B cell (primary cell): ENCODE measurements around the gene SYTL4. TPM values are rescaled to one million over a fixed set of nuclear protein-coding genes. Genes with fewer than 3 reads are reported as not detected.

Source experiments
- ATAC-seq: fragments of 200-7000 bp; cut with Tn5 transposase; one replicate; pipeline ENCODE4 v1.10.0; 2021; ENCODE audit warnings: low read depth, mild to moderate bottlenecking, moderate number of reproducible peaks, moderate library complexity
- CTCF ChIA-PET: fragments of 350-600 bp; sonication (Branson Sonifier 250); formaldehyde crosslinking; loops from one replicate; lab custom pipeline; 2021; ENCODE audit warnings: antibody characterized with exemption, inconsistent platforms; lab: Charles Lee
- POLR2A ChIA-PET: fragments of 350-600 bp; sonication (Branson Sonifier 250); formaldehyde crosslinking; loops from one replicate; lab custom pipeline; 2021; ENCODE audit warnings: antibody characterized with exemption; lab: Charles Lee
- DNase-seq: peaks from one replicate; pipeline ENCODE4 v3.0.0; 2013
- H2AFZ ChIP-seq: 2 replicates; pipeline ENCODE4 v1.6.1; 2012; ENCODE audit warnings: mild to moderate bottlenecking, low read depth, low read length; ENCODE audit not compliant: insufficient read depth, poor library complexity, severe bottlenecking
- H3K27ac ChIP-seq, 2 donors: 1 replicate in 1 of 2; 2 replicates in 1 of 2; pipeline ENCODE4 v1.5.1; 2012 to 2013; ENCODE audit warnings: low read length in 2 of 2, mild to moderate bottlenecking in 2 of 2, moderate library complexity in 1 of 2
- H3K27me3 ChIP-seq, 4 experiments: fragments of 200-600 bp in 1 of 4; sonication (generic) in 1 of 4; replicated peaks in 1 of 4; 1 replicate in 2 of 4; 2 replicates in 2 of 4; pipeline versions ENCODE4 v1.6.1 to v1.7.0; 2013 to 2016; ENCODE audit warnings: low read length in 3 of 4, mild to moderate bottlenecking in 2 of 4, mixed read lengths in 1 of 4, moderate library complexity in 1 of 4; ENCODE audit not compliant: insufficient read depth in 4 of 4, control insufficient read depth in 3 of 4; ENCODE audit errors: control extremely low read depth in 1 of 4
- H3K36me3 ChIP-seq, 2 experiments: replicated peaks in 1 of 2; 1 replicate in 1 of 2; 2 replicates in 1 of 2; pipeline versions ENCODE4 v1.6.1 to v1.7.1; 2013; ENCODE audit warnings: low read length in 1 of 2; ENCODE audit not compliant: insufficient read depth in 2 of 2, control insufficient read depth in 1 of 2; ENCODE audit errors: control extremely low read depth in 1 of 2, extremely low read depth in 1 of 2
- H3K4me1 ChIP-seq, 2 donors: fragments of 200-600 bp in 1 of 2; sonication (generic) in 1 of 2; 1 replicate in 1 of 2; 2 replicates in 1 of 2; pipeline versions ENCODE4 v1.5.1 to v1.6.1; 2013 to 2017; ENCODE audit warnings: low read length in 2 of 2; ENCODE audit not compliant: control insufficient read depth in 2 of 2, insufficient read depth in 2 of 2
- H3K4me2 ChIP-seq: replicated peaks from 2 replicates; pipeline ENCODE3; 2012; ENCODE audit warnings: mild to moderate bottlenecking, low read depth, low read length; ENCODE audit not compliant: poor library complexity, severe bottlenecking
- H3K4me3 ChIP-seq, 5 experiments: fragments of 200-600 bp in 1 of 5; sonication (generic) in 1 of 5; 1 replicate in 3 of 5; 2 replicates in 2 of 5; pipeline versions ENCODE4 v1.5.1 to v1.7.0; 2011 to 2016; ENCODE audit warnings: low read length in 4 of 5, mild to moderate bottlenecking in 4 of 5, low read depth in 2 of 5, control low read depth in 1 of 5, moderate library complexity in 1 of 5; ENCODE audit not compliant: insufficient read depth in 1 of 5; ENCODE audit errors: control extremely low read depth in 1 of 5, extremely low read depth in 1 of 5
- H3K79me2 ChIP-seq: fragments of 200-600 bp; sonication (generic); one replicate; pipeline ENCODE4 v1.6.0; 2016; ENCODE audit warnings: low read length; ENCODE audit not compliant: control insufficient read depth, insufficient read depth
- H3K9ac ChIP-seq: fragments of 200-600 bp; sonication (generic); 2 replicates; pipeline ENCODE4 v1.6.1; 2017; ENCODE audit warnings: mild to moderate bottlenecking, low read length, moderate library complexity
- H3K9me3 ChIP-seq, 3 donors: one replicate each; pipeline versions ENCODE4 v1.6.1 to v1.7.1; 2013; ENCODE audit warnings: low read length in 2 of 3; ENCODE audit not compliant: control insufficient read depth in 2 of 3, insufficient read depth in 1 of 3; ENCODE audit errors: control extremely low read depth in 1 of 3
- H4K20me1 ChIP-seq: 2 replicates; pipeline ENCODE4 v1.6.0; 2012; ENCODE audit warnings: mild to moderate bottlenecking, low read length; ENCODE audit not compliant: insufficient read depth, control insufficient read depth, poor library complexity, severe bottlenecking
- H3K27ac Mint-ChIP-seq: one replicate; pipeline ENCODE4 v1.8.0; 2021; ENCODE audit warnings: mixed read lengths
- H3K27me3 Mint-ChIP-seq: one replicate; pipeline ENCODE4 v1.8.0; 2021; ENCODE audit warnings: mixed read lengths
- H3K4me1 Mint-ChIP-seq: one replicate; pipeline ENCODE4 v1.8.0; 2021; ENCODE audit warnings: mixed read lengths
- H3K4me3 Mint-ChIP-seq: one replicate; pipeline ENCODE4 v1.8.0; 2021; ENCODE audit warnings: mixed read lengths
- H3K9me3 Mint-ChIP-seq: one replicate; pipeline ENCODE4 v1.8.0; 2022; ENCODE audit warnings: mixed read lengths; ENCODE audit not compliant: insufficient read depth
- CTCF ChIP-seq: fragments of 200-600 bp; IDR thresholded peaks from one replicate; pipeline ENCODE4 v1.8.0; 2022; ENCODE audit warnings: antibody characterized with exemption, mild to moderate bottlenecking
- EZH2 ChIP-seq: IDR thresholded peaks from 2 replicates; pipeline ENCODE4 v1.6.1; 2012; ENCODE audit warnings: borderline replicate concordance, low read depth, mild to moderate bottlenecking, moderate library complexity, low read length; ENCODE audit not compliant: insufficient read depth, poor library complexity, severe bottlenecking
- WGBS: methylation state at CpG from one replicate; pipeline ENCODE4 v1.1.5; 2013; ENCODE audit warnings: missing lambda C conversion rate; ENCODE audit not compliant: insufficient coverage; 5-methylcytosine and 5-hydroxymethylcytosine counted together
- intact Hi-C: fragments of 100-400 bp; cut with micrococcal nuclease; formaldehyde crosslinking; loops from one replicate; pipeline ENCODE4 v1.10.0; 2022
- polyA plus RNA-seq: library from polyadenylated mRNA; depleted of rRNA; stranded (reverse); fragments of >200 nt; gene quantifications from 2 replicates; pipeline ENCODE4 v1.2.3, GENCODE V29; 2012
- total RNA-seq, 2 donors: library from RNA; stranded (reverse); fragments of 120-200 nt in 1 of 2; gene quantifications; 1 replicate in 1 of 2; 2 replicates in 1 of 2; pipeline versions ENCODE4 v1.2.3 to v1.2.4, GENCODE V29; 2013 to 2022

Gene SYTL4
- total and polyA plus RNA-seq, 2 donors (not counting 1 experiment from before 2014, with no cell fraction given), result 0.16 TPM; not detected in 1

DNA sequence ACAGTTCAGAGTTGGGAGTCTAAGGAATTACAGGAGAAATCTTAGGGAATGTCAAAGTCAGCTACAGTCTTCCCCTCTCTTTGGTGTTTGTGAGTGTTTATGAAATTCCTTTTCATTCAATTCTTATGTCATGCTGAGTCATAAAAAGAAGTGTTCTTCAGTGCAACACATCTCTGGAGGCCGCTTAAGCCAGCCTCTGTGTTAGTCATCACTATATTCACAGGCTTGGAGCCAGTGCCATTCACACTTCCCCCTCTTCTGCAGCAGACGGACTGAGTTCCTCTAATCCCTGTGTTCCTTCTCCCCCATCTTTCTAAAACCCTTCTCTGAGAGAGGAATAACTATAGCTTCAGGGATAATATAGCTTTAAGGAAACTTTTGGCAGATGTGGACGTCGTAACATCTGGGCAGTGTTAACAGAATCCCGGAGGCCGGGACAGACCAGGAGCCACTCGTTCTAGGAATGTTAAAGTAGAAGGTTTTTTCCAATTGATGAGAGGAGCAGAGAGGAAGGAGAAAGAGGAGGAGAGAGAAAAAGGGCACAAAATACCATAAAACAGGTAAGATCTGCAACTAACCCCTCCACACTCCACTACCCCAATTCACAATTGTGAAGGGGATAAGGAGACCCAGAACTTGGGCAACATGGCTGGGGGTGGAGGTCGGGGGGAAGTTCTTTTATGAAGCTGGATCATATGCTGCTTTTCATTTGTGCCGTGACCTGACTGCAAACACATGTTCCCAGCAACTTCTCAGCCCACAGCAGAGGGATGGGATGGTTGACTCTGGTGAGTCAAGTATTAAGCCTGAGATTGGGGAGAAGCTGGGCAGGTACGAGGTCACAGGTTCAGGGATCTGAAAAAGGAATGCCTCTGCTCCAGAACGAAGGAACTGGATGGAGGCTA, 87.7 kb downstream of the SYTL4 start, which contains the start of gene SRPX2:
TSS of gene SRPX2 (plus strand) at position 244 of the 905 bp plus-strand sequence. CDS start 2,124 bp downstream, outside the sequence.
- H3K79me2 ChIP-seq, result no peaks in the 10 kb centered on the region
- ChIA-PET POLR2A (no interaction called here), CTCF (no interaction called here)
- no peaks in the 10 kb centered on the region for H4K20me1 ChIP-seq
- intact Hi-C loops, result no loop called here
- H3K27me3 ChIP-seq, result peaks cover 0 to 11% (median 7%) of the 10 kb centered on the region in 4 experiments
- H3K4me3 ChIP-seq, result no peak within 1 kb of the TSS
- H3K9ac ChIP-seq, result no peak within 1 kb of the TSS
- 33% methylated on average over 1 of the region's 11 CpGs for WGBS
- no peak for DNase-seq
- H3K9me3 Mint-ChIP-seq, result no peaks in the 10 kb centered on the region
- peaks cover 42% of the 10 kb centered on the region for H3K27me3 Mint-ChIP-seq
- H3K9me3 ChIP-seq, result no peaks in the 10 kb centered on the region
- no peaks in the 10 kb centered on the region for H3K4me1 Mint-ChIP-seq
- no peak within 1 kb of the TSS for H3K4me3 Mint-ChIP-seq
- H3K4me2 ChIP-seq, result no peak within 1 kb of the TSS
- H3K27ac ChIP-seq, result no peak within 1 kb of the TSS
- ATAC-seq, result no peak
- no peak within 1 kb of the TSS for H3K27ac Mint-ChIP-seq
- no peaks in the 10 kb centered on the region for H3K4me1 ChIP-seq
- TF ChIP-seq CTCF, result no peak
- TF ChIP-seq EZH2, result no peak
- no peak within 1 kb of the TSS for H2AFZ ChIP-seq
- no peaks in the 10 kb centered on the region for H3K36me3 ChIP-seq

DNA sequence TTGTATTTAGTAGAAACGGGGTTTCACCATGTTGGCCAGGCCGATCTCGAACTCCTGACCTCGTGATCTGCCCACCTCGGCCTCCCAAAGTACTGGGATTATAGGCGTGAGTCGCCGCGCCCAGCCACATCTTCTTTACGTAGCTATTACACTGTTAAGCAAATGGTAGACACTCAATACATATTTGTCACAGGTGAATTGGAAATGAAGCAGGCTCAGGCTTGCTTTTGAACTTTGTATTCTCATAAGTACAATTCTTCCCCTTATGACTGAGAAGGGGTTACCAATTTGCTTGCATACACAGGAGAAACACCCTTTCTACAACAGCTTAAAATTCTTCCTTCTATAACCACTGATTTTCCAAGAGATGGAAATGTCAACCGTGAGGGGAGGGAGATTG, 88.7 kb downstream of the SYTL4 start:
- Histone ChIP-seq H3K27ac (no peak overlapping the region), H3K9me3 (no peaks in the 10 kb centered on the region), H3K27me3 (peaks cover 0 to 19% (median 14%) of the 10 kb centered on the region in 4 experiments), H3K79me2 (no peaks in the 10 kb centered on the region), H4K20me1 (no peaks in the 10 kb centered on the region), H3K9ac (no peak overlapping the region), H3K4me1 (no peaks in the 10 kb centered on the region), H2AFZ (no peak overlapping the region), H3K4me3 (no peak overlapping the region), H3K36me3 (no peaks in the 10 kb centered on the region), H3K4me2 (no peak overlapping the region)
- peaks cover 47% of the 10 kb centered on the region for H3K27me3 Mint-ChIP-seq
- 100% methylated on average over 1 of the region's 11 CpGs for WGBS
- CTCF ChIA-PET, result no interaction called here
- H3K4me3 Mint-ChIP-seq, result no peak overlapping the region
- no peaks in the 10 kb centered on the region for H3K9me3 Mint-ChIP-seq
- H3K27ac Mint-ChIP-seq, result no peak overlapping the region
- intact Hi-C loops, result no loop called here
- H3K4me1 Mint-ChIP-seq, result no peaks in the 10 kb centered on the region
- TF ChIP-seq EZH2, result no peak
- no peak for TF ChIP-seq CTCF
- DNase-seq (no peak), ATAC-seq (no peak)
- POLR2A ChIA-PET, result no interaction called here
